H1 (cell line): ENCODE measurements around the gene SMYD1.

Experiments used
- CEBPB ChIP-seq: IDR thresholded peaks from 2 replicates; pipeline ENCODE4 v1.6.1; 2012; ENCODE audit warnings: low read depth, low read length
- JUND ChIP-seq: IDR thresholded peaks from 2 replicates; pipeline ENCODE4 v1.6.1; 2011; ENCODE audit warnings: mild to moderate bottlenecking, improper control_type of control experiment, low read length
- KDM1A ChIP-seq: fragments of 200-600, 300-600 bp; sonication (generic); IDR thresholded peaks from 2 replicates; pipeline ENCODE4 v1.7.1; 2016; ENCODE audit warnings: mild to moderate bottlenecking, low read length, borderline replicate concordance
- POLR2AphosphoS5 ChIP-seq: IDR thresholded peaks from 2 replicates; pipeline ENCODE4 v1.6.1; 2011; ENCODE audit warnings: low read depth, low read length
- TF ChIP-seq, protein P1 (sequence below): IDR thresholded peaks from 2 replicates; pipeline ENCODE4 v1.6.1; 2011; ENCODE audit warnings: low read depth, mild to moderate bottlenecking, low read length; ENCODE audit not compliant: insufficient read depth
- TF ChIP-seq, protein P2 (sequence below): IDR thresholded peaks from 2 replicates; pipeline ENCODE4 v1.6.1; 2011; ENCODE audit warnings: low read length, improper control_type of control experiment

DNA sequence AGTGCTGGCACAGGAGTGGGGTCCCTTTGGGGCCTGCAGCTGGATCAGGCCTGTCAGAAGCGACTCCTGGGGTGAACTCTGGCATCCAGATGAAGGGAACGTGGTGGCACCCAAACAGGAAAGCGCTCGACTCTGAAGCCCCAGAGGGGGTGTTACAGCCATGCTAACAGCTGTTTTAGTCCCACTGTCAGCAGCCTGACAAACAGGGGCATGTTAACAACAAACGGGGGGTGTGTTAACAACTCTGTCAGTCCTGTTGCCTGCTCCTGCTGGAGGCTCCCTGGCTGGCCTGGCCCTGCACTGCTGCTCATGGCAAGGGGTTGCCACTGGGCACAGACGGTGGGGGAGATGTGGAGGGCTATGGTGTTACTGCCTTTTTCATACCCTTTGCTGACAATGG is 48.7 kb upstream of the SMYD1 start:
- no peak for TF ChIP-seq JUND
- TF ChIP-seq, protein P1, sequence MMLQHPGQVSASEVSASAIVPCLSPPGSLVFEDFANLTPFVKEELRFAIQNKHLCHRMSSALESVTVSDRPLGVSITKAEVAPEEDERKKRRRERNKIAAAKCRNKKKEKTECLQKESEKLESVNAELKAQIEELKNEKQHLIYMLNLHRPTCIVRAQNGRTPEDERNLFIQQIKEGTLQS, result no peak
- TF ChIP-seq, protein P2, sequence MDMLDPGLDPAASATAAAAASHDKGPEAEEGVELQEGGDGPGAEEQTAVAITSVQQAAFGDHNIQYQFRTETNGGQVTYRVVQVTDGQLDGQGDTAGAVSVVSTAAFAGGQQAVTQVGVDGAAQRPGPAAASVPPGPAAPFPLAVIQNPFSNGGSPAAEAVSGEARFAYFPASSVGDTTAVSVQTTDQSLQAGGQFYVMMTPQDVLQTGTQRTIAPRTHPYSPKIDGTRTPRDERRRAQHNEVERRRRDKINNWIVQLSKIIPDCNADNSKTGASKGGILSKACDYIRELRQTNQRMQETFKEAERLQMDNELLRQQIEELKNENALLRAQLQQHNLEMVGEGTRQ, result no peak
- TF ChIP-seq KDM1A, result no peak
- no peak for TF ChIP-seq POLR2AphosphoS5
- no peak for TF ChIP-seq CEBPB
